Measurements from ENCODE around the gene SPECC1.

The SPECC1 gene

GRCh38 chr17:20210180-20210579 is 201.0 kb downstream of the SPECC1 start:
- DNase-seq (ENCODE audit: low read depth), result no peak

GRCh38 chr17:20210614-20211013 is 201.5 kb downstream of the SPECC1 start:
- no peak overlapping the region for H3K4me3 ChIP-seq (ENCODE audit: low read length)
- DNase-seq (ENCODE audit: low read depth), result no peak
- no peak for TF ChIP-seq CTCF (conservative IDR thresholded peaks at IDR 0.05; ENCODE audit: low read depth, low read length)

More at GRCh38 chr17:20210180-20210579, 201.0 kb downstream of the SPECC1 start:
- H3K4me3 ChIP-seq (ENCODE audit: low read length), result no peak overlapping the region
- TF ChIP-seq CTCF (conservative IDR thresholded peaks at IDR 0.05; ENCODE audit: low read depth, low read length), result no peak

- no peak for DNase-seq (ENCODE audit: low read depth)
- no peak for TF ChIP-seq CTCF (conservative IDR thresholded peaks at IDR 0.05; ENCODE audit: low read depth, low read length)
Observed at GRCh38 chr17:20211246-20211645, 202.1 kb downstream of the SPECC1 start.

GRCh38 chr17:20213449-20213848 is 204.3 kb downstream of the SPECC1 start:
- H3K4me3 ChIP-seq (ENCODE audit: low read length), result no peak overlapping the region
- TF ChIP-seq CTCF (conservative IDR thresholded peaks at IDR 0.05; ENCODE audit: low read depth, low read length), result no peak
- DNase-seq (ENCODE audit: low read depth), result no peak

More at GRCh38 chr17:20211246-20211645, 202.1 kb downstream of the SPECC1 start:
- H3K4me3 ChIP-seq (ENCODE audit: low read length), result no peak overlapping the region

- DNase-seq (ENCODE audit: low read depth), result no peak
Observed at GRCh38 chr17:20214794-20215193, 205.6 kb downstream of the SPECC1 start.

GRCh38 chr17:20216154-20216815 is 207.1 kb downstream of the SPECC1 start:
- no peak overlapping the region for H3K4me3 ChIP-seq (ENCODE audit: low read length)
- TF ChIP-seq CTCF (conservative IDR thresholded peaks at IDR 0.05; ENCODE audit: low read depth, low read length), result no peak
- DNase-seq (ENCODE audit: low read depth), result no peak

More at GRCh38 chr17:20214794-20215193, 205.6 kb downstream of the SPECC1 start:
- H3K4me3 ChIP-seq (ENCODE audit: low read length), result no peak overlapping the region
- no peak for TF ChIP-seq CTCF (conservative IDR thresholded peaks at IDR 0.05; ENCODE audit: low read depth, low read length)

- DNase-seq (ENCODE audit: low read depth), result no peak
- TF ChIP-seq CTCF (conservative IDR thresholded peaks at IDR 0.05; ENCODE audit: low read depth, low read length), result no peak
- H3K4me3 ChIP-seq (ENCODE audit: low read length), result no peak overlapping the region
Observed at GRCh38 chr17:20216853-20217252, 207.7 kb downstream of the SPECC1 start.

Measured in retinal pigment epithelial cell (primary cell).